HepG2 (cell line): ENCODE results near the gene NYNRIN. TPM values are rescaled to one million over a fixed set of nuclear protein-coding genes. Genes with fewer than 3 reads are reported as not detected.

ENCODE experiments used
- ATAC-seq: fragments of 200-7000 bp; cut with Tn5 transposase; 3 replicates; pipeline ENCODE4 v1.9.1; 2020; ENCODE audit warnings: mild to moderate bottlenecking, moderate library complexity
- BruUV-seq: library from RNA; stranded (reverse); fragments of 400-500 nt; replicated peaks from 2 replicates; lab custom pipeline; 2021; lab: Mats Ljungman, UMichigan
- CTCF ChIA-PET: fragments of 300-600 bp; formaldehyde crosslinking; extraction: SDS; loops from one replicate; lab custom pipeline; 2021; ENCODE audit warnings: low total read pairs, inconsistent platforms, low intra/inter-chr PET ratio; lab: Yijun Ruan, JAX
- POLR2A ChIA-PET: fragments of 350-600 bp; sonication (Branson Sonifier 250); formaldehyde crosslinking; loops from one replicate; lab custom pipeline; 2020; ENCODE audit warnings: antibody characterized with exemption, inconsistent platforms; lab: Yijun Ruan, JAX
- DNase-seq: peaks from one replicate; pipeline ENCODE4 v3.0.0-alpha.2; 2015; ENCODE audit warnings: low spot score
- FAIRE-seq: peaks from 3 replicates; lab custom pipeline; 2011; peaks lifted over from hg19 to GRCh38; lab: Jason Lieb, UNC
- H2AFZ ChIP-seq: one replicate; pipeline ENCODE4 v1.6.1; 2011; ENCODE audit warnings: low read length, inconsistent platforms
- H3K27ac ChIP-seq: fragments of 300-600 bp; 3 replicates; pipeline ENCODE4 v1.8.0; 2011; ENCODE audit warnings: mixed run types, mild to moderate bottlenecking, mixed read lengths, low read length, inconsistent platforms; ENCODE audit not compliant: insufficient read depth; ENCODE audit errors: extremely low read length
- H3K27me3 ChIP-seq, 2 experiments: fragments of 200-600 bp in 1 of 2; 2 replicates in 1 of 2; 3 replicates in 1 of 2; pipeline versions ENCODE4 v1.6.0 to v1.8.0; 2011; ENCODE audit warnings: low read length in 2 of 2, mild to moderate bottlenecking in 2 of 2, moderate library complexity in 2 of 2, inconsistent platforms in 1 of 2; ENCODE audit not compliant: insufficient read depth in 2 of 2, control insufficient read depth in 1 of 2
- H3K36me3 ChIP-seq, 2 experiments: fragments of 200-600 bp in 1 of 2; replicated peaks in 1 of 2; 2 replicates in 1 of 2; 3 replicates in 1 of 2; pipeline versions ENCODE4 v1.5.1 to v1.8.0; 2011; ENCODE audit warnings: low read length in 2 of 2, inconsistent platforms in 1 of 2; ENCODE audit not compliant: insufficient read depth in 2 of 2, control insufficient read depth in 1 of 2
- H3K4me1 ChIP-seq: 2 replicates; pipeline ENCODE4 v1.5.1; 2012; ENCODE audit warnings: low read length, inconsistent platforms; ENCODE audit not compliant: insufficient read depth
- H3K4me2 ChIP-seq: 2 replicates; pipeline ENCODE4 v1.6.0; 2011; ENCODE audit warnings: low read depth, low read length, inconsistent platforms
- H3K4me3 ChIP-seq, 3 experiments: fragments of 200-600 bp in 1 of 3; sonication (generic), shearing (Covaris generic) in 1 of 3; replicated peaks in 1 of 3; 2 replicates each; pipeline ENCODE4 v1.5.1; 2011 to 2016; ENCODE audit warnings: low read length in 3 of 3, inconsistent platforms in 2 of 3, low read depth in 2 of 3, mild to moderate bottlenecking in 2 of 3, control low read depth in 1 of 3, mixed read lengths in 1 of 3; ENCODE audit not compliant: insufficient read depth in 1 of 3
- H3K79me2 ChIP-seq: one replicate; pipeline ENCODE4 v1.6.1; 2011; ENCODE audit warnings: low read length, inconsistent platforms; ENCODE audit not compliant: insufficient read depth
- H3K9ac ChIP-seq: 2 replicates; pipeline ENCODE4 v1.6.0; 2011; ENCODE audit warnings: mild to moderate bottlenecking, low read depth, low read length, inconsistent platforms; ENCODE audit not compliant: insufficient read depth
- H3K9me3 ChIP-seq: 2 replicates; pipeline ENCODE4 v1.5.1; 2012; ENCODE audit warnings: mild to moderate bottlenecking, low read length
- H4K20me1 ChIP-seq: 2 replicates; pipeline ENCODE4 v1.6.0; 2011; ENCODE audit warnings: inconsistent platforms, mild to moderate bottlenecking, low read length, moderate library complexity; ENCODE audit not compliant: insufficient read depth
- CERS6 ChIP-seq: sonication (generic); formaldehyde crosslinking; IDR thresholded peaks from 2 replicates; pipeline ENCODE4 v1.5.0; 2020; ENCODE audit warnings: missing genetic modification reagents
- ZNF383 ChIP-seq: sonication (generic); formaldehyde crosslinking; IDR thresholded peaks from 2 replicates; pipeline ENCODE4 v1.4.0; 2020; ENCODE audit warnings: missing genetic modification reagents, mild to moderate bottlenecking, borderline replicate concordance
- WGBS: methylation state at CpG from one replicate; pipeline ENCODE4 v1.1.6; 2017; ENCODE audit warnings: low lambda C conversion rate; 5-methylcytosine and 5-hydroxymethylcytosine counted together
- in situ Hi-C: cut with HindIII; loops from 2 replicates; pipeline ENCODE4 v1.10.0; 2017; ENCODE audit warnings: low pct_unique_long_range_greater_than_20kb; ENCODE audit not compliant: extremely low pct_ligation_motif_present
- intact Hi-C: fragments of 100-400 bp; cut with micrococcal nuclease; formaldehyde crosslinking; loops from one replicate; pipeline ENCODE4 v1.10.0; 2022; ENCODE audit not compliant: unreplicated experiment
- polyA plus RNA-seq, 8 experiments: library from polyadenylated mRNA; depleted of rRNA in 3 of 8; stranded (reverse) in 7 of 8; unstranded in 1 of 8; fragments of >200 nt; fragmentation: Illumina TruSeq in 4 of 8; extraction: Trizol in 4 of 8; gene quantifications; 2 replicates each; pipeline versions ENCODE4 v1.2.1 to v1.2.3, GENCODE V29; 2011 to 2016; ENCODE audit warnings: low read depth in 4 of 8, missing spikeins in 1 of 8, mixed read lengths in 1 of 8; ENCODE audit not compliant: insufficient read depth in 1 of 8
- total RNA-seq, 5 experiments: library from RNA; depleted of rRNA; stranded (reverse); fragments of >200 nt; fragmentation: Illumina TruSeq; extraction: Trizol; gene quantifications; 2 replicates each; pipeline ENCODE4 v1.2.3, GENCODE V29; 2016; ENCODE audit warnings: low read depth in 1 of 5
- TF ChIP-seq, protein P1 (sequence below): sonication (generic); formaldehyde crosslinking; IDR thresholded peaks from 2 replicates; pipeline ENCODE4 v1.4.0; 2020; ENCODE audit warnings: missing genetic modification reagents
- TF ChIP-seq, protein P2 (sequence below): sonication (generic); formaldehyde crosslinking; IDR thresholded peaks from 2 replicates; pipeline ENCODE4 v1.5.0; 2020; ENCODE audit warnings: mild to moderate bottlenecking, missing genetic modification reagents, moderate library complexity
- TF ChIP-seq, protein P3 (sequence below): sonication (generic); formaldehyde crosslinking; IDR thresholded peaks from 2 replicates; pipeline ENCODE4 v1.4.0; 2020; ENCODE audit warnings: mild to moderate bottlenecking, missing genetic modification reagents, borderline replicate concordance

The NYNRIN gene
- total and polyA plus RNA-seq, 2 of the 13 experiments (the other 11 are each of a cell fraction or from before 2014, with no cell fraction given) = 0.63 to 1.1 TPM

DNA sequence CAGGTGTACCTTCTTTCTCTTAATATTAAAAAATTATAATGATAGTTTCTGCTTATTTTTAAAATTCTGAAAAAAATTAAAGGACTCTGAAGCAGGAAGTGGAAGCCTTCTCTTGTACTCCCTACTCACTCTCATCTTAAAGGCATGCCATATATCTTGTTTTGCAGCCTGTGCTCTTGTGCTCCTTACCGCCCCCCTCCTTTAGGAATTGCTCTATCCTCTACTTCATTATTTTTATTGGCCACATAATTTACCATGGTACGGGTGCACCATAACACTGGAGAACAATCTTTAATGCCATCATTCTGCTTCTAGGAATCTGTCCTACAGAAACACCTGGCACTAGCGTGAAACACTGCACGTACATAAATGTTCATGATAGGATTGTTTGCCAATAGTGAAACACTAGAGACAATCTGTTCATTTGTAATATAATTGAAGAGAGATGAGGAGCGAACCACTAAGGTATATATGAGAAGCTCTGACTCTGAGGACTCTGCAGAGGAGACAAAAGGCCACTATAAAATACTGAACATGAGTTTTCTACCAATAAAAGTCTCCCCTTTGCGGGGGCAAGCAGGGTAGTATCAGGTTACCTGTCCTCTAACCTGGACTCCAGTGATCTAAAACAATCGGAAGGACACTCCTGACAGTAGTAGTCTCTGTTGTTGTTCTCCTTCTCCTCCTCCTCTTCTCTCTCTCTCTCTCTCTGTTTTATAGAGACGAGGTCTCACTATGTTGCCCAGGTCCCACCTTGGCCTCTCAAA is 6.3 kb upstream of the NYNRIN start (continued):
- TF ChIP-seq, protein P1, sequence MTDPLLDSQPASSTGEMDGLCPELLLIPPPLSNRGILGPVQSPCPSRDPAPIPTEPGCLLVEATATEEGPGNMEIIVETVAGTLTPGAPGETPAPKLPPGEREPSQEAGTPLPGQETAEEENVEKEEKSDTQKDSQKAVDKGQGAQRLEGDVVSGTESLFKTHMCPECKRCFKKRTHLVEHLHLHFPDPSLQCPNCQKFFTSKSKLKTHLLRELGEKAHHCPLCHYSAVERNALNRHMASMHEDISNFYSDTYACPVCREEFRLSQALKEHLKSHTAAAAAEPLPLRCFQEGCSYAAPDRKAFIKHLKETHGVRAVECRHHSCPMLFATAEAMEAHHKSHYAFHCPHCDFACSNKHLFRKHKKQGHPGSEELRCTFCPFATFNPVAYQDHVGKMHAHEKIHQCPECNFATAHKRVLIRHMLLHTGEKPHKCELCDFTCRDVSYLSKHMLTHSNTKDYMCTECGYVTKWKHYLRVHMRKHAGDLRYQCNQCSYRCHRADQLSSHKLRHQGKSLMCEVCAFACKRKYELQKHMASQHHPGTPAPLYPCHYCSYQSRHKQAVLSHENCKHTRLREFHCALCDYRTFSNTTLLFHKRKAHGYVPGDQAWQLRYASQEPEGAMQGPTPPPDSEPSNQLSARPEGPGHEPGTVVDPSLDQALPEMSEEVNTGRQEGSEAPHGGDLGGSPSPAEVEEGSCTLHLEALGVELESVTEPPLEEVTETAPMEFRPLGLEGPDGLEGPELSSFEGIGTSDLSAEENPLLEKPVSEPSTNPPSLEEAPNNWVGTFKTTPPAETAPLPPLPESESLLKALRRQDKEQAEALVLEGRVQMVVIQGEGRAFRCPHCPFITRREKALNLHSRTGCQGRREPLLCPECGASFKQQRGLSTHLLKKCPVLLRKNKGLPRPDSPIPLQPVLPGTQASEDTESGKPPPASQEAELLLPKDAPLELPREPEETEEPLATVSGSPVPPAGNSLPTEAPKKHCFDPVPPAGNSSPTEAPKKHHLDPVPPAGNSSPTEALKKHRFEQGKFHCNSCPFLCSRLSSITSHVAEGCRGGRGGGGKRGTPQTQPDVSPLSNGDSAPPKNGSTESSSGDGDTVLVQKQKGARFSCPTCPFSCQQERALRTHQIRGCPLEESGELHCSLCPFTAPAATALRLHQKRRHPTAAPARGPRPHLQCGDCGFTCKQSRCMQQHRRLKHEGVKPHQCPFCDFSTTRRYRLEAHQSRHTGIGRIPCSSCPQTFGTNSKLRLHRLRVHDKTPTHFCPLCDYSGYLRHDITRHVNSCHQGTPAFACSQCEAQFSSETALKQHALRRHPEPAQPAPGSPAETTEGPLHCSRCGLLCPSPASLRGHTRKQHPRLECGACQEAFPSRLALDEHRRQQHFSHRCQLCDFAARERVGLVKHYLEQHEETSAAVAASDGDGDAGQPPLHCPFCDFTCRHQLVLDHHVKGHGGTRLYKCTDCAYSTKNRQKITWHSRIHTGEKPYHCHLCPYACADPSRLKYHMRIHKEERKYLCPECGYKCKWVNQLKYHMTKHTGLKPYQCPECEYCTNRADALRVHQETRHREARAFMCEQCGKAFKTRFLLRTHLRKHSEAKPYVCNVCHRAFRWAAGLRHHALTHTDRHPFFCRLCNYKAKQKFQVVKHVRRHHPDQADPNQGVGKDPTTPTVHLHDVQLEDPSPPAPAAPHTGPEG = no peak
- TF ChIP-seq, protein P2, sequence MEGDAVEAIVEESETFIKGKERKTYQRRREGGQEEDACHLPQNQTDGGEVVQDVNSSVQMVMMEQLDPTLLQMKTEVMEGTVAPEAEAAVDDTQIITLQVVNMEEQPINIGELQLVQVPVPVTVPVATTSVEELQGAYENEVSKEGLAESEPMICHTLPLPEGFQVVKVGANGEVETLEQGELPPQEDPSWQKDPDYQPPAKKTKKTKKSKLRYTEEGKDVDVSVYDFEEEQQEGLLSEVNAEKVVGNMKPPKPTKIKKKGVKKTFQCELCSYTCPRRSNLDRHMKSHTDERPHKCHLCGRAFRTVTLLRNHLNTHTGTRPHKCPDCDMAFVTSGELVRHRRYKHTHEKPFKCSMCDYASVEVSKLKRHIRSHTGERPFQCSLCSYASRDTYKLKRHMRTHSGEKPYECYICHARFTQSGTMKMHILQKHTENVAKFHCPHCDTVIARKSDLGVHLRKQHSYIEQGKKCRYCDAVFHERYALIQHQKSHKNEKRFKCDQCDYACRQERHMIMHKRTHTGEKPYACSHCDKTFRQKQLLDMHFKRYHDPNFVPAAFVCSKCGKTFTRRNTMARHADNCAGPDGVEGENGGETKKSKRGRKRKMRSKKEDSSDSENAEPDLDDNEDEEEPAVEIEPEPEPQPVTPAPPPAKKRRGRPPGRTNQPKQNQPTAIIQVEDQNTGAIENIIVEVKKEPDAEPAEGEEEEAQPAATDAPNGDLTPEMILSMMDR (CRISPR knock-in tag) = 0 out of 2 replicates have a peak, but pooled peaks have one; percentile 11

- Histone ChIP-seq H3K27ac (no peak overlapping the region), H3K36me3 (no peaks in the 10 kb centered on the region), H3K4me2 (no peak overlapping the region), H3K4me3 (no peak overlapping the region), H3K9me3 (no peaks in the 10 kb centered on the region), H2AFZ (no peak overlapping the region), H3K79me2 (no peaks in the 10 kb centered on the region), H3K4me1 (peaks cover 39% of the 10 kb centered on the region), H3K27me3 (peaks cover 11 to 53% of the 10 kb centered on the region in 2 experiments; a peak in 4 of 5 replicates), H3K9ac (no peak overlapping the region), H4K20me1 (no peaks in the 10 kb centered on the region)
- DNase-seq = no peak
- under 1% methylated on average over 3 of the region's 3 CpGs for WGBS
- ChIA-PET POLR2A (no interaction called here), CTCF (no interaction called here)
- intact Hi-C loops = no loop called here
- in situ Hi-C loops = no loop called here
- FAIRE-seq = no peak
- BruUV-seq = no TSS peak
- no peak for ATAC-seq
- TF ChIP-seq, protein P3, sequence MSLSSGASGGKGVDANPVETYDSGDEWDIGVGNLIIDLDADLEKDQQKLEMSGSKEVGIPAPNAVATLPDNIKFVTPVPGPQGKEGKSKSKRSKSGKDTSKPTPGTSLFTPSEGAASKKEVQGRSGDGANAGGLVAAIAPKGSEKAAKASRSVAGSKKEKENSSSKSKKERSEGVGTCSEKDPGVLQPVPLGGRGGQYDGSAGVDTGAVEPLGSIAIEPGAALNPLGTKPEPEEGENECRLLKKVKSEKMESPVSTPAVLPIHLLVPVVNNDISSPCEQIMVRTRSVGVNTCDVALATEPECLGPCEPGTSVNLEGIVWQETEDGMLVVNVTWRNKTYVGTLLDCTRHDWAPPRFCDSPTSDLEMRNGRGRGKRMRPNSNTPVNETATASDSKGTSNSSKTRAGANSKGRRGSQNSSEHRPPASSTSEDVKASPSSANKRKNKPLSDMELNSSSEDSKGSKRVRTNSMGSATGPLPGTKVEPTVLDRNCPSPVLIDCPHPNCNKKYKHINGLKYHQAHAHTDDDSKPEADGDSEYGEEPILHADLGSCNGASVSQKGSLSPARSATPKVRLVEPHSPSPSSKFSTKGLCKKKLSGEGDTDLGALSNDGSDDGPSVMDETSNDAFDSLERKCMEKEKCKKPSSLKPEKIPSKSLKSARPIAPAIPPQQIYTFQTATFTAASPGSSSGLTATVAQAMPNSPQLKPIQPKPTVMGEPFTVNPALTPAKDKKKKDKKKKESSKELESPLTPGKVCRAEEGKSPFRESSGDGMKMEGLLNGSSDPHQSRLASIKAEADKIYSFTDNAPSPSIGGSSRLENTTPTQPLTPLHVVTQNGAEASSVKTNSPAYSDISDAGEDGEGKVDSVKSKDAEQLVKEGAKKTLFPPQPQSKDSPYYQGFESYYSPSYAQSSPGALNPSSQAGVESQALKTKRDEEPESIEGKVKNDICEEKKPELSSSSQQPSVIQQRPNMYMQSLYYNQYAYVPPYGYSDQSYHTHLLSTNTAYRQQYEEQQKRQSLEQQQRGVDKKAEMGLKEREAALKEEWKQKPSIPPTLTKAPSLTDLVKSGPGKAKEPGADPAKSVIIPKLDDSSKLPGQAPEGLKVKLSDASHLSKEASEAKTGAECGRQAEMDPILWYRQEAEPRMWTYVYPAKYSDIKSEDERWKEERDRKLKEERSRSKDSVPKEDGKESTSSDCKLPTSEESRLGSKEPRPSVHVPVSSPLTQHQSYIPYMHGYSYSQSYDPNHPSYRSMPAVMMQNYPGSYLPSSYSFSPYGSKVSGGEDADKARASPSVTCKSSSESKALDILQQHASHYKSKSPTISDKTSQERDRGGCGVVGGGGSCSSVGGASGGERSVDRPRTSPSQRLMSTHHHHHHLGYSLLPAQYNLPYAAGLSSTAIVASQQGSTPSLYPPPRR (CRISPR knock-in tag) = no peak
- TF ChIP-seq CERS6 (CRISPR knock-in tag) (no peak), ZNF383 (CRISPR knock-in tag) (no peak)
These were observed 4.5 kb upstream of the NYNRIN start for GRCh38 chr14:24394275-24394674.
